Thoracic aorta (tissue), 2 donors: ENCODE measurements around the gene OSBPL10. TPM values are rescaled to one million over a fixed set of nuclear protein-coding genes. Genes with fewer than 3 reads are reported as not detected.

ENCODE experiments used
- ATAC-seq: fragments of 150-250 bp; one replicate; pipeline ENCODE4 v1.8.0; 2017; ENCODE audit warnings: low read depth; ENCODE audit not compliant: insufficient number of reproducible peaks, low FRiP score
- DNase-seq: peaks from one replicate; pipeline ENCODE4 v3.0.0-alpha.2; 2020; ENCODE audit warnings: low spot score
- H3K27ac ChIP-seq, 2 donors: fragments of 200-600 bp; sonication (generic); 1 replicate in 1 of 2; 2 replicates in 1 of 2; pipeline ENCODE4 v1.5.1; 2016; ENCODE audit warnings: mild to moderate bottlenecking in 2 of 2, moderate library complexity in 2 of 2
- H3K27me3 ChIP-seq: fragments of 200-600 bp; sonication (generic); replicated peaks from 2 replicates; pipeline ENCODE4 v1.6.0; 2016; ENCODE audit warnings: mild to moderate bottlenecking; ENCODE audit not compliant: insufficient read depth
- H3K36me3 ChIP-seq: fragments of 200-600 bp; sonication (generic); one replicate; pipeline ENCODE4 v1.5.1; 2016
- H3K4me1 ChIP-seq, 2 donors: fragments of 200-600 bp; sonication (generic); 1 replicate in 1 of 2; 2 replicates in 1 of 2; pipeline versions ENCODE4 v1.5.1 to v1.6.0; 2016; ENCODE audit warnings: low read depth in 2 of 2, mild to moderate bottlenecking in 1 of 2; ENCODE audit not compliant: control insufficient read depth in 1 of 2
- H3K4me3 ChIP-seq: fragments of 200-600 bp; sonication (generic); 2 replicates; pipeline ENCODE4 v1.5.1; 2016; ENCODE audit warnings: mild to moderate bottlenecking
- H3K9me3 ChIP-seq: fragments of 200-600 bp; sonication (generic); 2 replicates; pipeline ENCODE4 v1.5.1; 2016
- CTCF ChIP-seq: fragments of 200-600 bp; sonication (generic); IDR thresholded peaks from one replicate; pipeline ENCODE4 v1.5.1; 2019; ENCODE audit warnings: antibody characterized with exemption
- total RNA-seq, 2 donors: library from RNA; depleted of rRNA; stranded (reverse); fragments of >200 nt; gene quantifications; one replicate each; pipeline versions ENCODE4 v1.1.0 to v1.2.3, GENCODE V29; 2016

The OSBPL10 gene
- total RNA-seq, 2 donors from 2014 or later: 108 to 153 TPM

- ATAC-seq: no peak
- no peak for TF ChIP-seq CTCF
- H3K4me3 ChIP-seq: no peak overlapping the region
These were observed 364.4 kb downstream of the OSBPL10 start for GRCh38 chr3:31616711-31617110.

GRCh38 chr3:31615071-31615875, 365.8 kb downstream of the OSBPL10 start:
- Histone ChIP-seq H3K27ac (no peak overlapping the region), H3K27me3 (no peaks in the 10 kb centered on the region), H3K36me3 (no peaks in the 10 kb centered on the region), H3K4me1 (no peaks in the 10 kb centered on the region), H3K9me3 (no peaks in the 10 kb centered on the region), H3K4me3 (no peak overlapping the region)
- no peak for DNase-seq
- TF ChIP-seq CTCF: no peak
- ATAC-seq: no peak

More at GRCh38 chr3:31616711-31617110, 364.4 kb downstream of the OSBPL10 start:
- no peak overlapping the region for H3K27ac ChIP-seq
- H3K4me1 ChIP-seq: no peaks in the 10 kb centered on the region
- DNase-seq: no peak
- no peaks in the 10 kb centered on the region for H3K36me3 ChIP-seq
- H3K9me3 ChIP-seq: no peaks in the 10 kb centered on the region
- no peaks in the 10 kb centered on the region for H3K27me3 ChIP-seq

- H3K4me3 ChIP-seq: no peak overlapping the region
- no peaks in the 10 kb centered on the region for H3K4me1 ChIP-seq
- DNase-seq (no peak), ATAC-seq (no peak)
- H3K27ac ChIP-seq: no peak overlapping the region
- H3K36me3 ChIP-seq: no peaks in the 10 kb centered on the region
- H3K9me3 ChIP-seq: no peaks in the 10 kb centered on the region
- no peaks in the 10 kb centered on the region for H3K27me3 ChIP-seq
- TF ChIP-seq CTCF: no peak
These were observed 366.7 kb downstream of the OSBPL10 start for GRCh38 chr3:31614162-31614921.

GRCh38 chr3:31613654-31614053, 367.4 kb downstream of the OSBPL10 start:
- H3K9me3 ChIP-seq: no peaks in the 10 kb centered on the region
- DNase-seq (no peak), ATAC-seq (no peak)
- H3K27ac ChIP-seq: no peak overlapping the region
- no peaks in the 10 kb centered on the region for H3K36me3 ChIP-seq
- no peak overlapping the region for H3K4me3 ChIP-seq
- no peaks in the 10 kb centered on the region for H3K27me3 ChIP-seq
- no peak for TF ChIP-seq CTCF
- no peaks in the 10 kb centered on the region for H3K4me1 ChIP-seq

- Histone ChIP-seq H3K4me1 (no peaks in the 10 kb centered on the region), H3K27ac (no peak overlapping the region), H3K4me3 (no peak overlapping the region), H3K9me3 (no peaks in the 10 kb centered on the region), H3K27me3 (no peaks in the 10 kb centered on the region), H3K36me3 (no peaks in the 10 kb centered on the region)
- no peak for ATAC-seq
- no peak for TF ChIP-seq CTCF
- no peak for DNase-seq
These were observed 367.9 kb downstream of the OSBPL10 start for GRCh38 chr3:31613177-31613576.
